HEK293 (cell line): ENCODE data around the gene USP6NL.

ENCODE experiments used
- CTCF ChIA-PET: fragments of 350-600 bp; formaldehyde crosslinking; extraction: SDS; loops from one replicate; lab custom pipeline; 2021; ENCODE audit warnings: antibody characterized with exemption; lab: Yijun Ruan, JAX
- POLR2A ChIA-PET: fragments of 300-600 bp; formaldehyde crosslinking; extraction: SDS; loops from one replicate; lab custom pipeline; 2020; ENCODE audit warnings: antibody characterized with exemption, inconsistent platforms; lab: Yijun Ruan, JAX
- H3K27ac ChIP-seq: fragments of 200-500 bp; sonication (Bioruptor generic); 2 replicates; pipeline ENCODE4 v1.5.1; 2014; ENCODE audit warnings: low read depth, low read length, control low read depth, inconsistent platforms; ENCODE audit errors: extremely low read depth
- H3K36me3 ChIP-seq, 2 experiments: fragments of 200-500 bp in 1 of 2; sonication (Bioruptor generic) in 1 of 2; 1 replicate in 1 of 2; 2 replicates in 1 of 2; pipeline ENCODE4 v1.5.1; 2014 to 2017; ENCODE audit warnings: inconsistent platforms in 2 of 2, low read length in 2 of 2; ENCODE audit not compliant: control insufficient read depth in 2 of 2, insufficient read depth in 1 of 2
- H3K4me1 ChIP-seq: fragments of 200-500 bp; sonication (Bioruptor generic); 2 replicates; pipeline ENCODE4 v1.5.1; 2014; ENCODE audit warnings: mild to moderate bottlenecking, low read length, inconsistent platforms; ENCODE audit not compliant: control insufficient read depth, insufficient read depth
- H3K4me3 ChIP-seq: 2 replicates; pipeline ENCODE4 v1.5.1; 2011; ENCODE audit warnings: low read depth, mild to moderate bottlenecking, control low read depth, low read length, moderate library complexity
- H3K9me3 ChIP-seq: fragments of 200-500 bp; sonication (Bioruptor generic); 2 replicates; pipeline ENCODE4 v1.5.1; 2014; ENCODE audit warnings: low read depth, low read length, inconsistent platforms; ENCODE audit not compliant: control insufficient read depth, insufficient read depth
- INSM2 ChIP-seq: fragments of 450-650 bp; formaldehyde crosslinking; IDR thresholded peaks from 2 replicates; pipeline ENCODE4 v1.5.1; 2016; ENCODE audit warnings: missing biosample characterization, missing genetic modification characterization
- MYNN ChIP-seq: fragments of 450-650 bp; formaldehyde crosslinking; IDR thresholded peaks from 2 replicates; pipeline ENCODE4 v1.5.1; 2016; ENCODE audit warnings: missing biosample characterization, missing genetic modification characterization, borderline replicate concordance
- PRDM10 ChIP-seq: fragments of 450-650 bp; formaldehyde crosslinking; IDR thresholded peaks from 2 replicates; pipeline ENCODE4 v1.5.1; 2016; ENCODE audit warnings: missing biosample characterization, missing genetic modification characterization
- TRIM28 ChIP-seq: IDR thresholded peaks from 2 replicates; pipeline ENCODE4 v1.6.1; 2011; ENCODE audit warnings: low read length, control low read depth, borderline replicate concordance
- ZNF146 ChIP-seq: fragments of 450-650 bp; formaldehyde crosslinking; IDR thresholded peaks from 2 replicates; pipeline ENCODE4 v1.5.1; 2016; ENCODE audit warnings: missing biosample characterization, missing genetic modification characterization
- ZNF302 ChIP-seq: fragments of 450-650 bp; formaldehyde crosslinking; IDR thresholded peaks from 2 replicates; pipeline ENCODE4 v1.5.1; 2016; ENCODE audit warnings: missing biosample characterization, missing genetic modification characterization, low read depth
- ZNF48 ChIP-seq: fragments of 450-650 bp; formaldehyde crosslinking; IDR thresholded peaks from 2 replicates; pipeline ENCODE4 v1.5.1; 2016; ENCODE audit warnings: missing biosample characterization, missing genetic modification characterization
- ZNF621 ChIP-seq: fragments of 450-650 bp; formaldehyde crosslinking; IDR thresholded peaks from 2 replicates; pipeline ENCODE4 v1.5.1; 2017; ENCODE audit warnings: missing biosample characterization, missing genetic modification characterization
- ZNF626 ChIP-seq: fragments of 450-650 bp; sonication (Bioruptor Pico); formaldehyde crosslinking; IDR thresholded peaks from 2 replicates; pipeline ENCODE4 v1.5.1; 2018; ENCODE audit warnings: missing biosample characterization, missing genetic modification characterization, inconsistent platforms
- ZNF843 ChIP-seq: fragments of 450-650 bp; formaldehyde crosslinking; IDR thresholded peaks from 2 replicates; pipeline ENCODE4 v1.5.1; 2016; ENCODE audit warnings: missing biosample characterization, missing genetic modification characterization
- TF ChIP-seq, protein P1 (sequence below): fragments of 450-650 bp; formaldehyde crosslinking; IDR thresholded peaks from 2 replicates; pipeline ENCODE4 v1.5.1; 2016; ENCODE audit warnings: missing biosample characterization, missing genetic modification characterization
- TF ChIP-seq, protein P2 (sequence below): fragments of 450-650 bp; formaldehyde crosslinking; IDR thresholded peaks from 2 replicates; pipeline ENCODE4 v1.5.1; 2016; ENCODE audit warnings: missing biosample characterization, missing genetic modification characterization
- TF ChIP-seq, protein P3 (sequence below): fragments of 450-650 bp; formaldehyde crosslinking; IDR thresholded peaks from 2 replicates; pipeline ENCODE4; 2016; ENCODE audit warnings: missing biosample characterization, missing genetic modification characterization

The USP6NL gene

DNA sequence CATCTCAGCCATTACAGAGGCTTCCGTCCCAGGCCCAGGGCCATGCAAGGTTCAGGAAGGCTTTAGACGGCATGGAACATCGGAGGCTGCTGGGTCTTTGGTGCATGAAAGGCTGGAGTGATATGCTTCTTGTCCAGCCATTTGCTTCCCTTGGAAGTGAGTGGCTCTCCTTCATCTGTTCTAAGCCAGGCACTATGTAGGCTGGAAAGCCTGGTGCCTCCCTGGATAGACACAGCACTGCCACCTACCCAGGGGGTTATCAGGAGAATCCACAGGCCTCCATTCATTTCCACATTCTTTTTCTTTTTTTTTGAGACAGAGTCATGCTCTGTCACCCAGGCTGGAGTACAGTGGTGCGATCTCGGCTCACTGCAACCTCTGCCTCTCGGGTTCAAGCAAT lies 31.6 kb upstream of the USP6NL start:
- POLR2A ChIA-PET: interaction anchor here (0.7 kb wide), 1 partner anchor 679 kb away, joined by 7 read pairs; no protein-coding TSS in a partner anchor
- Histone ChIP-seq H3K36me3 (no peaks in the 10 kb centered on the region), H3K4me1 (no peaks in the 10 kb centered on the region), H3K27ac (no peak overlapping the region), H3K4me3 (no peak overlapping the region), H3K9me3 (no peaks in the 10 kb centered on the region)
- CTCF ChIA-PET: no interaction called here
- TF ChIP-seq, protein P1, sequence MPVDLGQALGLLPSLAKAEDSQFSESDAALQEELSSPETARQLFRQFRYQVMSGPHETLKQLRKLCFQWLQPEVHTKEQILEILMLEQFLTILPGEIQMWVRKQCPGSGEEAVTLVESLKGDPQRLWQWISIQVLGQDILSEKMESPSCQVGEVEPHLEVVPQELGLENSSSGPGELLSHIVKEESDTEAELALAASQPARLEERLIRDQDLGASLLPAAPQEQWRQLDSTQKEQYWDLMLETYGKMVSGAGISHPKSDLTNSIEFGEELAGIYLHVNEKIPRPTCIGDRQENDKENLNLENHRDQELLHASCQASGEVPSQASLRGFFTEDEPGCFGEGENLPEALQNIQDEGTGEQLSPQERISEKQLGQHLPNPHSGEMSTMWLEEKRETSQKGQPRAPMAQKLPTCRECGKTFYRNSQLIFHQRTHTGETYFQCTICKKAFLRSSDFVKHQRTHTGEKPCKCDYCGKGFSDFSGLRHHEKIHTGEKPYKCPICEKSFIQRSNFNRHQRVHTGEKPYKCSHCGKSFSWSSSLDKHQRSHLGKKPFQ (tag by site-specific recombination): no peak
- TF ChIP-seq, protein P2, sequence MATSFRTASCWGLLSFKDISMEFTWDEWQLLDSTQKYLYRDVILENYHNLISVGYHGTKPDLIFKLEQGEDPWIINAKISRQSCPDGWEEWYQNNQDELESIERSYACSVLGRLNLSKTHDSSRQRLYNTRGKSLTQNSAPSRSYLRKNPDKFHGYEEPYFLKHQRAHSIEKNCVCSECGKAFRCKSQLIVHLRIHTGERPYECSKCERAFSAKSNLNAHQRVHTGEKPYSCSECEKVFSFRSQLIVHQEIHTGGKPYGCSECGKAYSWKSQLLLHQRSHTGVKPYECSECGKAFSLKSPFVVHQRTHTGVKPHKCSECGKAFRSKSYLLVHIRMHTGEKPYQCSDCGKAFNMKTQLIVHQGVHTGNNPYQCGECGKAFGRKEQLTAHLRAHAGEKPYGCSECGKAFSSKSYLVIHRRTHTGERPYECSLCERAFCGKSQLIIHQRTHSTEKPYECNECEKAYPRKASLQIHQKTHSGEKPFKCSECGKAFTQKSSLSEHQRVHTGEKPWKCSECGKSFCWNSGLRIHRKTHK (tag by site-specific recombination): no peak

- H3K4me3 ChIP-seq: no peak overlapping the region
- CTCF ChIA-PET: no interaction called here
- no peak overlapping the region for H3K27ac ChIP-seq
- no peaks in the 10 kb centered on the region for H3K4me1 ChIP-seq
- POLR2A ChIA-PET: no interaction called here
- H3K36me3 ChIP-seq: no peaks in the 10 kb centered on the region
- TF ChIP-seq, protein P3, sequence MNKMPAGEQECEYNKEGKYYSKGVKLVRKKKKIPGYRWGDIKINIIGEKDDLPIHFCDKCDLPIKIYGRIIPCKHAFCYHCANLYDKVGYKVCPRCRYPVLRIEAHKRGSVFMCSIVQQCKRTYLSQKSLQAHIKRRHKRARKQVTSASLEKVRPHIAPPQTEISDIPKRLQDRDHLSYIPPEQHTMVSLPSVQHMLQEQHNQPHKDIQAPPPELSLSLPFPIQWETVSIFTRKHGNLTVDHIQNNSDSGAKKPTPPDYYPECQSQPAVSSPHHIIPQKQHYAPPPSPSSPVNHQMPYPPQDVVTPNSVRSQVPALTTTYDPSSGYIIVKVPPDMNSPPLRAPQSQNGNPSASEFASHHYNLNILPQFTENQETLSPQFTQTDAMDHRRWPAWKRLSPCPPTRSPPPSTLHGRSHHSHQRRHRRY (tag by site-specific recombination): no peak
- no peak for TF ChIP-seq ZNF302
- no peak for TF ChIP-seq ZNF621 (tag by site-specific recombination)
- no peak for TF ChIP-seq TRIM28
- no peak for TF ChIP-seq ZNF146
- TF ChIP-seq INSM2 (tag by site-specific recombination): no peak
- TF ChIP-seq PRDM10 (tag by site-specific recombination): no peak
- no peak for TF ChIP-seq MYNN (tag by site-specific recombination)
- TF ChIP-seq, protein P2 (tag by site-specific recombination): no peak
- no peak for TF ChIP-seq ZNF843
- TF ChIP-seq ZNF48 (tag by site-specific recombination): no peak
- TF ChIP-seq ZNF626 (tag by site-specific recombination): no peak
- TF ChIP-seq, all 188 proteins: peak for 0
- H3K9me3 ChIP-seq: no peaks in the 10 kb centered on the region
Measured at GRCh38 chr10:11642566-11642965, 31.1 kb upstream of the USP6NL start.
